GM19455 (cell line): ENCODE results near the gene ALKBH3.

Experiments
- ATAC-seq: cut with Tn5 transposase; IDR thresholded peaks from one replicate; pipeline ENCODE4 v1.9.1; 2021; ENCODE audit not compliant: unreplicated experiment

ALKBH3 gene

GRCh38 chr11:43957571-43957970 lies 76.9 kb downstream of the ALKBH3 start:
- no peak for ATAC-seq

- no peak for ATAC-seq
These were observed 78.8 kb downstream of the ALKBH3 start for GRCh38 chr11:43959321-43959995.

- no peak for ATAC-seq
These were observed 82.0 kb downstream of the ALKBH3 start for GRCh38 chr11:43962383-43963278.

- ATAC-seq = no peak
These were observed 82.6 kb downstream of the ALKBH3 start for GRCh38 chr11:43963279-43963620.

- no peak for ATAC-seq
These were observed 87.0 kb downstream of the ALKBH3 start for GRCh38 chr11:43967661-43968060.

- no peak for ATAC-seq
These were observed 88.1 kb downstream of the ALKBH3 start for GRCh38 chr11:43968719-43969118.

- ATAC-seq = no peak
These were observed 88.9 kb downstream of the ALKBH3 start for GRCh38 chr11:43969543-43969942.
